ENCODE data around the gene FOSL2.

Gene FOSL2

DNA sequence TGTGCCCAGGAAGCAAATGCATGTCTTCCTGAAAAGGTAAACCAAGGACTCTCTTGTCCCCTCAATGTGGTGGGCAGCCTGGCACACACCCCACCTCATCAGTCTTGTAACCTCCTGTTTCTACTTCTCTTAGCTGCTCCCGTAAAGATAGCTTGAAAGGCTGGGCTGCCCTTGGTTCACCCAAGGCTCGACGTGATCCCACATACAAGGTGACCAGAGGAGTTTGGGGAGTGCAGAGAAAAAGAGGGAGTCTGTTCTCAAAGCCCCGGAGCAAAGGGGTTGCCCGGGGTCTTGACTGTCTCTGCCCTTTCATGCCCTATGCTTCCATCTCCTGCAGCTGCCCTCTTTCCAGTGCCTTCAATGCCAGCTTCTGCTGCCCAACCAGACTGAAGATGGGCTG is 18.3 kb upstream of the FOSL2 start:
- H3K27ac Mint-ChIP-seq, result no peak overlapping the region
- H3K9me3 Mint-ChIP-seq, result no peaks in the 10 kb centered on the region
- peaks cover 41% of the 10 kb centered on the region for H3K27me3 Mint-ChIP-seq
- intact Hi-C loops (cut with micrococcal nuclease), result no loop called here
- no peak overlapping the region for H3K4me3 Mint-ChIP-seq
- H3K36me3 Mint-ChIP-seq (ENCODE audit: low read depth), result no peaks in the 10 kb centered on the region
- H3K4me1 Mint-ChIP-seq (ENCODE audit: low read depth), result peaks cover 27% of the 10 kb centered on the region

DNA sequence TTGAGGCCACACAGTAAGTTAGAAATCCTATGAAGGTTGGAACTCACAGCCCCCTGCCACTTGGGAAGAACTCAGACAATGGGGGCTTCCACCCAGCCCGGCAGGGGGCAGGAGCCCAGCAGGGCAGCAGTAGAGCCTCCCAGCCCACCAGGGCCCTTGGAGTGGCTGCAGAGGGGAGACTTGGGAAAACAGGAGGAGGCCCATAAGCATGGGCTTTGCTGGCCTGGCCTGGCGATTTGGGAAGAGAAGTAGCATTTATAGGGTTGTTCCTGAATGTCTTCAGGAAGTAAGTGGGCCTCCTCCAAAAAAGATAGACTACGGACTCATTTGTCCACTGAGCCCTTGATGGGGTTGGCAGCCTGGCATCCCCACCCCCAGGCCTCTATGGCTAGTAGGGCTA is 17.4 kb upstream of the FOSL2 start:
- Mint-ChIP-seq H3K4me1 (ENCODE audit: low read depth) (peaks cover 33% of the 10 kb centered on the region), H3K9me3 (no peaks in the 10 kb centered on the region), H3K4me3 (no peak overlapping the region), H3K27me3 (peaks cover 41% of the 10 kb centered on the region), H3K27ac (no peak overlapping the region), H3K36me3 (ENCODE audit: low read depth) (no peaks in the 10 kb centered on the region)
- intact Hi-C loops (cut with micrococcal nuclease), result loop anchor here (5.0 kb wide), 1 partner anchor 33 kb away; no protein-coding TSS in a partner anchor

DNA sequence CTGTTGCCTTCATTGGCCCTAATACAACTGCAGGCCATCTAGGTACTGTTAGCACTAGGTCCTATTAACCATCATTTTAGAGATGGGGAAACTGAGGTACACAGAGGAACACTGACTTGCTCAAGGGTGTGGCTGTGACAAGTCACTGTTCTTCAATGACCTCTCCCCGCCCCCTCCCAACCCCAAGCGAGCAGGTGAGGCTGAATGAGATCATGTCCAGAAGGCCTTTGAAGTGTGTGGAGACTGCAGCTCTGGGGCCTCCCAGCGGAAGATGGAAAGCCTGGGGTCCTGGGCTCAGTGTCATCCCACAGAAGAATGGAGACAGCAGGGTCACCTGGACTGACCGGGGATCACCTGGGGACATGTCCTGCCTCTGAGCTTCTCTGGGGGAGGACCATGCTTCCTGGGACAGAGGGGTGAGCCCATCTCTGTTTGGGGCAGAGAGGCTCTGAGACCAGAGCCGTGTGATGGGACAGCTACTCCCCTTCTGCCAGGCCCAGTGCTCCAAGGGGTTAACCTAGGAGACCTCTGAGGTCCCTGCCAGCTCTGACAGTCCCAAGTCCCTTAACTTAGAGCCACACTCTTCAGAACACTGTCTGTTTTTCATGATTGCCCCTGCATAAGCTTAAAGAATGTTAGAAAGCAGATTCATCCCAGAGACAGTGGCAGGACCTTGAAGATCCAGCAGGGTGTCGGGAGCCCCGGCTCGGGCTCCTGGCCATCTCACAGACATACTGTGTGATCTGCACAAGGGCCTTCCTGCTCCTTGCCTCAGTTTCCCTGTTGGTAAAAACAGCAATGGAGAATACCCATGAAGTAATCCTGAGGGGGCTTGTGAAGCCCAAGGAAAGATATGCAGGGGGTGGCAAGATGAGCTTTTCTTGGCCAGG is 16.7 kb upstream of the FOSL2 start:
- Mint-ChIP-seq H3K9me3 (no peaks in the 10 kb centered on the region), H3K4me1 (ENCODE audit: low read depth) (peaks cover 33% of the 10 kb centered on the region), H3K27me3 (peaks cover 39% of the 10 kb centered on the region), H3K27ac (no peak overlapping the region), H3K36me3 (ENCODE audit: low read depth) (no peaks in the 10 kb centered on the region), H3K4me3 (no peak overlapping the region)
- intact Hi-C loops (cut with micrococcal nuclease), result loop anchor here (5.0 kb wide), 1 partner anchor 34 kb away; no protein-coding TSS in a partner anchor

DNA sequence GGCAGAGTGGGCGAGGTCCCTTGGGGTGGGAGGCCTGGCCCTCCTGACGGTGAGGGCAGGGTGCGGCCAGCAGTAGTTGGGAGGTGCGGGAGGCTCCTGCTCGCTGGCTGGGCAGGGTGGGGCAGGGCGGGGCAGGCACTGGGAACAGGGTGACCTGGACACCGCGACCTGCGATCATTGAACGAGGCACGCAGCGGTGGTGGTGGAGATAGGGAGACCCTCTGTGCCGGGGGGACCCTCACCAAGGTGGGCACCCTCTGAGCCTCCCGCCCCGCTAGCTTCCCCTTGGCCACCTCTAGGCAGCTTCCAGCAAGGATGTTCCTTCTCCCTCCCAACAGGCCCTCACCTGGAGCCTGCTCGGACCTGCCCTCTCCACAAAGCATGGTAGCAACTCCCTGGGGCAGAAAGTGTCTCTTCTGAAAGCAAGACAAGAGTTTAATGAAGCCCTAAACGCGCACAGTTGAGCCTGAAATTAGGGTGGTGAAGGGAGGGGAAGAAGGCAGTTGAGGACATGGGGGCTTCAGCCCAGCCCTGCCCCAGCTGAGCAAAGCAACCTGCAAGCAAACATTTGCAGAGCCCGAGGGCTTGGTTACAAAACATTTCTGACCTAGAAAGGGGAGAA is 15.4 kb upstream of the FOSL2 start:
- intact Hi-C loops (cut with micrococcal nuclease), result loop anchor here (5.0 kb wide), 1 partner anchor 35 kb away; no protein-coding TSS in a partner anchor
- Mint-ChIP-seq H3K36me3 (ENCODE audit: low read depth) (no peaks in the 10 kb centered on the region), H3K4me1 (ENCODE audit: low read depth) (peaks cover 41% of the 10 kb centered on the region), H3K27ac (no peak overlapping the region), H3K9me3 (no peaks in the 10 kb centered on the region), H3K4me3 (no peak overlapping the region), H3K27me3 (peaks cover 39% of the 10 kb centered on the region)

DNA sequence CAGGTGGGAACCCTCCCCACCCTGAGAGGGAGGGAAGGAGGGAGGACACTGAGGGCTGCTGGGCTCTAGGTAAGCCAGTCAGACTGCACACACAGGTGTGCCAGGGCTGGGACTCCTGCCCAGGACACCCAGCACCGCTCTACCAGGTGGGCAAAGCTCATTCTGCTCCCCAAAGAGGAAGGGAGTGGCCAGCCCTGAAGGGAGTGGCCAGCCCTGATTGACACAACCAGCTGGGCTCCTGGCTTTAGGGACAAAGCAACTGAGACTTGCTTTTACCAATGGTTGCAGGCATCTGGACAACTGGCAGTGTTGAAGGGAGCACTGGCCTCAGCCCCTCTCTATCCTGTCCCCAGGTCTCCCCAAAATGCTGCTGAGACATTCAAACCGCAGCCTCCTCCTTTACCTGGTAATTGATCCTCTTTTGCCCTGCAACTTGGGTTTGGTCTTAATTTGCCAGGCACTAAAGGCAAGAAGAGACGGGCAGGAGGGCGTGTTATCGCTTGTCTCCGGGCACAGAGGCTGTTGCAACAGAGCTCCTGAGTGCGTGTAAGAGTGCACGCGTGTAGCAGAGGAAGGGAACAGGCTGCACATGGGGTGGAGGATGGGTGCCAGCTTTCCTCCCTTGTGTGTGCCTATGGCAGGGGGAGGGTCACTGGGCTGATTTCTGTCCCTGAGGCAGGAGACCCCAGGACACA is 14.5 kb upstream of the FOSL2 start:
- Mint-ChIP-seq H3K4me1 (ENCODE audit: low read depth) (peaks cover 46% of the 10 kb centered on the region), H3K27ac (peak overlapping the region; percentile 34), H3K27me3 (peaks cover 38% of the 10 kb centered on the region), H3K36me3 (ENCODE audit: low read depth) (no peaks in the 10 kb centered on the region), H3K9me3 (no peaks in the 10 kb centered on the region), H3K4me3 (peak overlapping the region; percentile 39)
- intact Hi-C loops (cut with micrococcal nuclease), result loop anchor here (5.0 kb wide), 1 partner anchor 36 kb away; no protein-coding TSS in a partner anchor

DNA sequence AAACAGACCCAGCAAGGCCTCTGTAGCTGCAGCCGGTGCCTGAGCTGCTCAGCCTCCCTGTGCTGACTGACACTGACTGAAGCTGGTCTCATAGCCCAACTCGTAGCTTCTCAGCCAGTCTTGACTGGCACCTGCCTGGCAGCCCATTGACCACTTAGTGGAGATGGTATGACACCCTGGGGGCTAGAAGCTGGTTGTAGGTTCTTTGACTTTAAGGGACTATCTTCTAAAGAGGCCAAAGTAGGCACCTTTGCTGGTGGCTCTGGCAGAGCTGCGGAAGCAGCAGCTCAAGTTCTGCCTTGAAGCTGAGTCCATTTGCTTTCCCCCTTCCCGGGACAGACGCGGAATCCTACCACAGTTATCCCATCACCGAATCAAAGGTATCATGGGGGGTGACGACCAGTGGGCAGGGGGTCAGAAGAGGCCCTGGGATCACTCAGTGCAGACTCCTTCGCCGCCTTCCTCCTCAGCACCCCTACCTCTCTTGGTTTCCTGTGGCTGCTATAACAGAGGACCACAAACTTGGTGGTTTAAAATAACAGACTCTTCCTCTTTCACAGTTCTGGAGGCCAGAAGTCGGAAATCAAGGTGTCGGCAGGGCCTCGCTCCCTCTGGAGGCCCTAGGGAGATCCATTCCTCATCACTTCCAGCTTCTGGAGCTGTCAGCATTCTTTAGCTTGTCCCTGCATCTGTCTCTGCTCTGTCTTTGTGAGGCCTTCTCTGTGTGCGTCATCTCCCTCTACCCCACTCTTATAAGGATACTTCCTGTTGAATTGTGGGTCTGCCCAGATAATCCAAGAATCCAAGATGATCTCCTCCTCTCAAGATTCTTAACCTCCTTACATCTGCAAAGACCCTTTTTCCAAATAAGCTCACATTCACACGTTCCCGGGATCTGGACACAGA is 13.7 kb upstream of the FOSL2 start:
- no peaks in the 10 kb centered on the region for H3K36me3 Mint-ChIP-seq (ENCODE audit: low read depth)
- peak overlapping the region; percentile 24 for H3K27ac Mint-ChIP-seq
- H3K4me1 Mint-ChIP-seq (ENCODE audit: low read depth), result peaks cover 49% of the 10 kb centered on the region
- intact Hi-C loops (cut with micrococcal nuclease), result loop anchor here (5.0 kb wide), 1 partner anchor 37 kb away; no protein-coding TSS in a partner anchor
- peak overlapping the region; percentile 9 for H3K4me3 Mint-ChIP-seq
- H3K9me3 Mint-ChIP-seq, result no peaks in the 10 kb centered on the region
- peaks cover 33% of the 10 kb centered on the region for H3K27me3 Mint-ChIP-seq

DNA sequence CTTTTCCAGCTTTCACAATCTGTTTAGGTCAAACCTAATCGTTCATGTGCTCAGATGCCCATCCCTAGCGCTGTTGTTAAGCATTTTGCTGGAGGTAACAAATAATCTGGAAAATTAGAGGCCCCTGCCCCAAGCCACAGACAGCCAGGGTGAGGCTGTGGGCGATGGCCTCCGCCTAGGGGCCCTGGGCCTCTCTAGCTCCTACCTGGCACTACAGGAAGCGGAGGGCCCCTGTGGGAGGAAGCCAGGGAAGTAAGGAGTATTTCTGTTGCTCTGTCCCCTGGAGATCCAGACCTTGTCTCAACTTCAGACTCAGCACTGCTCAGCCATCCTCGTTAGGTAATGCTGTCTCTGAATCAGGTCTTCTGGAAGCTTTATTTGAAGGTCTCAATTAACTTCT is 12.4 kb upstream of the FOSL2 start:
- intact Hi-C loops (cut with micrococcal nuclease), result no loop called here
- H3K36me3 Mint-ChIP-seq (ENCODE audit: low read depth), result no peaks in the 10 kb centered on the region

DNA sequence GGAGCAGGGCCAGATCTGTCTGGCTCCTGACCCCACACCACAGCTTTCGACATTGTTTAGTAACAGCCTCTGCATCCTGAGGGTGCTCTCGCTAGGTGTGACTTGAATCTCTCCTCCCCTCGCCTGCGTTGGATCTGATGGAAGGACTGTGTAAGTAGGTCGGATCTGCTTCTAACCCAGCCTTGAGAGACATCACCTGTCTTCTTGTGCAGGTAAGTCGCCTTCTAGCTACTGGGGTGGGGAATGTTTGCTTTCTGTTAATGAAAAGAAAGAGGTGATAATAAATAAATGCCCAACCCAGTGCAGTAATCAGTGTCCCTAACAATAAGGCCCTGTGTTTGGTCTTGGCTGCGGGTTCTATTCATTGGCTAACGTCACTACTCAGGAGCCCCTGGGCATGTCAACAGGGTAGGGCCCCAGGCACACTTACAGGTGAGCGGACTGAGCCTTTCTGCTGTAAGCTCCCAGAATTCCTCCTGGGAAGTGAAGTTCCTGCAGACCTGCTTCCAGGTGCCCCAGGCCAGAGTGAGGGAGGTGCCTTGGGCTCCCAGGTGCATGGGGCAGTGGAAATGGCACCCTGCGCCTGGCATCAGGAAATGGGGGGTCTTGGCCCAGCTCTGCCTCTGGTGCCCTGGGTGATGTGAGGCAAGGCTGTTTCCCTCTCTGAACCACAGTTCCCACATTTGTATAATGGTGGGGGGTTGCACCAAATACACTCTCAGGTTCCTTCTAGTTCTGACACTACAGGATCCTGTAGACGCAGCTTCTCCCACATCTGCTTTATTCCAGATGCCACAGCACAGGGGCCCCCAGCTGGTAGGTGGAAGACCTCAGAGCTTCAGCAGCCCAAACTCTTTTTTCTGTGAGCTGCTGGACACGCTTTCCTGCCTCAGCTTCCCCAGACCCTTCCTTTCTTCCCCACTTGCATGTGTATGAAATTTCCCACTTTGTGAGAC is 11.2 kb upstream of the FOSL2 start:
- no peaks in the 10 kb centered on the region for H3K9me3 Mint-ChIP-seq
- no peak overlapping the region for H3K4me3 Mint-ChIP-seq
- H3K27me3 Mint-ChIP-seq, result peaks cover 20% of the 10 kb centered on the region
- intact Hi-C loops (cut with micrococcal nuclease), result no loop called here
- H3K27ac Mint-ChIP-seq, result no peak overlapping the region
- no peaks in the 10 kb centered on the region for H3K36me3 Mint-ChIP-seq (ENCODE audit: low read depth)
- peaks cover 43% of the 10 kb centered on the region for H3K4me1 Mint-ChIP-seq (ENCODE audit: low read depth)

More for the DNA sequence above, 12.4 kb upstream of the FOSL2 start:
- Mint-ChIP-seq H3K27me3 (peaks cover 26% of the 10 kb centered on the region), H3K4me1 (ENCODE audit: low read depth) (peaks cover 43% of the 10 kb centered on the region), H3K4me3 (no peak overlapping the region), H3K9me3 (no peaks in the 10 kb centered on the region), H3K27ac (no peak overlapping the region)

DNA sequence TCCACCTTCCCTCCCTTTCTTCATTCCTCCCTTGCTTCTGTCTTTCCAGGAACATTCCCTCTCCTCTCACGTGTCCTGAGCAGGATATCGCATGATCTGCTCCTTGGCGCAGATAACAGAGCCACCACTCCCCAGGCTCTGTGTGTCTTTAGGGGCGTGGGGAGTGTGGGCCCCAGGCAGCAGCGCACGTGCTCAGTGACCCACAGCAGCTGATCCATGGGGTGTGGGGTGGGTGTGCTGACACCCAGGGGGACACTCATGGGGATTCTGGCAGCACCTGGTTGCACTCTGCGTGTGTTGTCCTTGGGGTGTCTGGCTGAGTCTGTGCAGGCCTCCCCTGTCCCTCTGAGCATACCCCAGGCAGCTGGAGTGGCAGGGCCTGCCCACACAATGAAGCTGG is 9.9 kb upstream of the FOSL2 start:
- H3K36me3 Mint-ChIP-seq (ENCODE audit: low read depth), result no peaks in the 10 kb centered on the region
- no peak overlapping the region for H3K27ac Mint-ChIP-seq
- H3K4me3 Mint-ChIP-seq, result no peak overlapping the region
- no peaks in the 10 kb centered on the region for H3K9me3 Mint-ChIP-seq
- peaks cover 14% of the 10 kb centered on the region for H3K27me3 Mint-ChIP-seq
- peaks cover 39% of the 10 kb centered on the region for H3K4me1 Mint-ChIP-seq (ENCODE audit: low read depth)
- intact Hi-C loops (cut with micrococcal nuclease), result no loop called here

DNA sequence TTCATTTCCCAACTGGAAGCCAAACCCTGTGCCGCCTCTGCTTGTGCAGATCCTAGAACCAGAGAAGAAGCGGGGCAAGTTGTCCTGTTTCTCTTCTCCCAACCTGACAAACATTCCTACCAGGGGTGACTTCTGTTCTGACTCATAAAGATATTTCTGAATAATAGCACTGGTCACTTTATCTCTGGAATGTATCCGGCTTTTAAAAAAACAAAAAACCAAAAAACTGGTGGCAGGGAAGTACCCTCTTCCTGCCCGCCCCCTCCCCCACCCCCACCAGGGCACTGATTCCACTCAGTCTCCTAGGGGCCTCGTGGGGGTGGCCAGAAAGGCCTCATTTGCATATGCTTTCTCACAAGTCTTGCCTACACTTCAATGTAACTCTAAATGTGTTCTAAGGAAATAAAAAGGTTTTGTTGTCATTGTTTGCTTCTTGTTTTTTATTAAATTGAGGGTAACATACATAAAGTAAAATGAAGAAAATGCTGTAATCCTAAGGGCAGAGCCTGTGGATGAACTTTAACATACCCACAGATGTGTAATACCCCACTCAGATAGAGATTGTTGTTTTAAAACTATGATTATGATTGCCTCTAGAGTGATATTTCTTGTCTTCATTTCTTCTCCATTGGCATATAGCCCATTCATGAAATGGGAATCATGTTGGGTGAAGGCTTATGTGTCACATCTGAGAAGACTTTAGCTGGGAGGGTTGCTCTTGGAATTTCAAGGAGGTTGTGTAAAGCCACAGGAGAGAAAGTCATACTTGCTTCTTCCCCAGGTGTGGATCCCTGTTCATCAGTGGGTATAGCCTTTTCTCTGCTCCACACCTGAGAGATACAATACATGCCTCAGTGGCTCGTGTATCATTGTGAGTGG is 5.3 kb upstream of the FOSL2 start:
- peaks cover 17% of the 10 kb centered on the region for H3K27me3 Mint-ChIP-seq
- H3K36me3 Mint-ChIP-seq (ENCODE audit: low read depth), result no peaks in the 10 kb centered on the region
- intact Hi-C loops (cut with micrococcal nuclease), result no loop called here
- H3K9me3 Mint-ChIP-seq, result no peaks in the 10 kb centered on the region
- peaks cover 31% of the 10 kb centered on the region for H3K4me1 Mint-ChIP-seq (ENCODE audit: low read depth)
- no peak overlapping the region for H3K27ac Mint-ChIP-seq
- H3K4me3 Mint-ChIP-seq, result no peak overlapping the region

DNA sequence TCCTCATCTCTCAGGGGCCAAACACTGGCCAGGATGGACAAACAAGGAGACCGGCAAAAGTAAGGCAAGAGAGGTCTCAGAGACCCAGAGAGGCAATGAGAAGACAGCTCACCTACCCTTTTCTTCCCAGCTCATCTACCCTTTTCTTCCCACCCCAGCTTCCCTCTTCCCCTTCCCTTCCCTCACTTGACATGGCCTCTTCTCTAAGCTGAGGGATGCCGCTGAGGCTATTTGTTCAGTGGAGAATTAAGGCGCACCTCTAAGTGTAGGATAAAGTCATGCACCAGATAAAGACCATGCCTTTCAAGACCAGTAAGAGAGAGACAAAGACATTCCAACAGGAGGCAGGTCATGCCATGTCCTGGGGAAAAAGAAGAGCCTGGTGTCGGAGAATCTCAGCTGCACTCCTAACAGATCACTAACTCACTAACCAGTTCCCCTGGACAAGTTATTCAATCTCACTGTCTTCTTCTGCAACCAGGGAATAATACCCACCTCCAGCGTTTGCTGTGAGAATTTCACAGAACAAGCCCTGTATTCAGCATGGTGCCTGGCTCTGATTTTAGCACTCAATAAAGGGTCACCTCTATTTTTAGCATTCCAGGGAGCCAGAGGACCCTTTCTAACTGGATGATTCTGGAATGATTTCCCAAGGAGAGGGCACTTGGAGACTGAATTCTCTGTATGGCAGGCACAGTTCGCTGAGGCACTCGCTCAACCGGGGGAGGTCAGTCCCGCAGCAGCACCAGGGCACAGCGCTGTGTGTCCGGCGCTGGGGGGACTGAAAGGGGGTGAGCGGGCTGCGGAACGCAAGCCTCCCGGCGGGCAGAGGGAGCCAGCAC is 3.0 kb upstream of the FOSL2 start:
- intact Hi-C loops (cut with micrococcal nuclease), result loop anchor here (1.0 to 5.0 kb wide), 3 partner anchors 30 to 497 kb away; partner anchors contain the start of genes BABAM2 and RBKS
- peaks cover 22% of the 10 kb centered on the region for H3K4me1 Mint-ChIP-seq (ENCODE audit: low read depth)
- no peaks in the 10 kb centered on the region for H3K9me3 Mint-ChIP-seq
- H3K4me3 Mint-ChIP-seq, result peak overlapping the region; percentile 82
- H3K36me3 Mint-ChIP-seq (ENCODE audit: low read depth), result no peaks in the 10 kb centered on the region
- no peak overlapping the region for H3K27ac Mint-ChIP-seq
- peaks cover 12% of the 10 kb centered on the region for H3K27me3 Mint-ChIP-seq

Data from dendritic cell treated with granulocyte-macrophage colony-stimulating factor and Interleukin-4, amounts not matched to agents 40 ng/mL and 50 ng/mL, for 4 days (primary cell).